ENCODE results near the gene MFAP4.

The MFAP4 gene

GRCh38 chr17:19409509-19409908 is 22.5 kb upstream of the MFAP4 start:
- DNase-seq, result no peak

GRCh38 chr17:19409066-19409465 is 22.1 kb upstream of the MFAP4 start:
- DNase-seq, result no peak

- no peak for DNase-seq
These were observed 21.3 kb upstream of the MFAP4 start for GRCh38 chr17:19408346-19408710.

GRCh38 chr17:19407601-19408345 is 20.8 kb upstream of the MFAP4 start:
- no peak for DNase-seq

GRCh38 chr17:19405114-19405513 is 18.1 kb upstream of the MFAP4 start:
- DNase-seq, result no peak

- no peak for DNase-seq
These were observed 17.3 kb upstream of the MFAP4 start for GRCh38 chr17:19404264-19404663.

GRCh38 chr17:19403021-19403420 is 16.0 kb upstream of the MFAP4 start:
- no peak for DNase-seq

GRCh38 chr17:19402171-19402570 is 15.2 kb upstream of the MFAP4 start:
- DNase-seq, result no peak

- DNase-seq, result no peak
These were observed 14.5 kb upstream of the MFAP4 start for GRCh38 chr17:19401321-19402010.

- no peak for DNase-seq
These were observed 12.9 kb upstream of the MFAP4 start for GRCh38 chr17:19399750-19400450.

GRCh38 chr17:19398301-19399181 is 11.6 kb upstream of the MFAP4 start:
- DNase-seq, result peak; percentile 96 to 97

- DNase-seq, result no peak
These were observed 10.6 kb upstream of the MFAP4 start for GRCh38 chr17:19397556-19398041.

GRCh38 chr17:19392303-19392702 is 5.3 kb upstream of the MFAP4 start:
- no peak for DNase-seq

- DNase-seq, result no peak
These were observed 4.4 kb upstream of the MFAP4 start for GRCh38 chr17:19391432-19391831.

- no peak for DNase-seq
These were observed 4.0 kb upstream of the MFAP4 start for GRCh38 chr17:19390951-19391350.

GRCh38 chr17:19388791-19389785 is 2.1 kb upstream of the MFAP4 start:
- no peak for DNase-seq

- DNase-seq, result no peak
These were observed 1.0 kb upstream of the MFAP4 start for GRCh38 chr17:19387921-19388521.

- peak; percentile 82 to 92 for DNase-seq
These were observed 700 bp downstream of the MFAP4 start for GRCh38 chr17:19386051-19386929.

GRCh38 chr17:19385521-19385983 is 1.4 kb downstream of the MFAP4 start:
- DNase-seq, result no peak
